Lower lobe of right lung (tissue), 2 donors: ENCODE results near the gene CHP1. TPM values are rescaled to one million over a fixed set of nuclear protein-coding genes. Genes with fewer than 3 reads are reported as not detected.

Experiments used
- ATAC-seq, 2 donors: fragments of 200-7000 bp; cut with Tn5 transposase; one replicate each; pipeline ENCODE4 v1.9.1; 2020 to 2022; ENCODE audit warnings: mild to moderate bottlenecking in 2 of 2, moderate library complexity in 2 of 2
- DNase-seq: peaks from one replicate; pipeline ENCODE4 v3.0.0-alpha.2; 2020
- H3K27ac ChIP-seq: fragments of 200-600 bp; one replicate; pipeline ENCODE4 v1.8.0; 2022
- H3K27me3 ChIP-seq: fragments of 200-600 bp; one replicate; pipeline ENCODE4 v1.8.0; 2022; ENCODE audit warnings: low read depth
- H3K36me3 ChIP-seq: fragments of 200-600 bp; one replicate; pipeline ENCODE4 v1.8.0; 2022; ENCODE audit warnings: mild to moderate bottlenecking
- H3K4me1 ChIP-seq: fragments of 200-600 bp; one replicate; pipeline ENCODE4 v1.8.0; 2022
- H3K4me3 ChIP-seq: fragments of 200-600 bp; one replicate; pipeline ENCODE4 v1.8.0; 2022; ENCODE audit warnings: mild to moderate bottlenecking
- H3K9me3 ChIP-seq: fragments of 200-600 bp; one replicate; pipeline ENCODE4 v1.8.0; 2022
- CTCF ChIP-seq: fragments of 200-600 bp; IDR thresholded peaks from one replicate; pipeline ENCODE4 v1.8.0; 2022; ENCODE audit warnings: antibody characterized with exemption, mild to moderate bottlenecking
- intact Hi-C: fragments of 100-400 bp; cut with DNase I; formaldehyde crosslinking; loops from one replicate; pipeline ENCODE4 v1.11.0; 2022
- total RNA-seq: library from RNA; stranded (reverse); fragmentation: NEBNext Ultra II Directional; extraction: Animal tissue kit (Norgen Biotek cat#: 25700); gene quantifications from one replicate; pipeline ENCODE4 v1.2.1, GENCODE V29; 2021
- donor health status: DM: no; HTN: yes; CAD: no; lungs with severe emphysema.

CHP1 gene
- total RNA-seq, 1 donor from 2014 or later: 159 TPM

DNA sequence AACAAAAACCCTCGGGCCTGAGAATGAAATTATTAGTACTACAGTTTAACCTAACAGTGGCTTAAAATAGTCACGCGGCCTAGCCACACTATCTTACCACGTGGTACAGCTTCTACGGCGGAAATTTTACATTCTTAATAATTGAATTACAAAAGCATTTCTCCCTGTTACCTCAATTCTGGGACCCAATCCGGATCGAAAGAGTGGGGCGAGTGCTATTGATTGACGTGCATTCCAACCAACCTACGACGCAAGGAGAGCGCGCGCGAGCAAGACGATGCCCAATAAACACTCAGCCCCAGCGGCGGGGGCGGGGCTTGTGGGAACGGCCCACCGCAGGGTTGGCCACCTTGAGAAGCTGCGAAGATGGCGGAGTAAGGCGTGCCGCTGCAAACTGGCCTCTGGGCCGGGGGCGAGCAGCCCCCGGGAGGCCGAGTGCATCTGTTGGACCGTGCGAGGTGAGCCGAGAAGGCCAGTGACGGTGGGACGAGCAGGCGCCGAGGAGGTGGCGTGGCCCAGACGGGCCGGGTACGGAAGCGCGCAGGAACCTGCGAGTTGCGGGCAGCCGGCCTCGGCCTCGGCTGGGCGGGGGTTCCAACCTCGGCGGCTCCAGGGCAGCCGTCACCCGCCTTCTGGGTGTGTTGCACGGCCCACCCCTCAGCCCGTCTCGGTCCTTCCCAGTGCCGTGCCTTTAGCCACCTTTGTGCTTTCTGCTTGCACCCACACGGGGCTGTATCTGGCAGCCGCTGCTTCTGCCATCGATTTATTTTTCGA is 52.8 kb downstream of the CHP1 start:
- peak; percentile 99 to 100 for ATAC-seq
- Histone ChIP-seq H3K27me3 (no peaks in the 10 kb centered on the region), H3K4me1 (peaks cover 37% of the 10 kb centered on the region), H3K36me3 (peaks cover 51% of the 10 kb centered on the region), H3K9me3 (no peaks in the 10 kb centered on the region), H3K4me3 (peak overlapping the region; percentile 98), H3K27ac (peak overlapping the region; percentile 94)
- intact Hi-C loops: no loop called here
- peak; percentile 98 for DNase-seq
- TF ChIP-seq CTCF: no peak

- no peak for DNase-seq
These were observed 53.5 kb downstream of the CHP1 start for GRCh38 chr15:41284427-41285177.

DNA sequence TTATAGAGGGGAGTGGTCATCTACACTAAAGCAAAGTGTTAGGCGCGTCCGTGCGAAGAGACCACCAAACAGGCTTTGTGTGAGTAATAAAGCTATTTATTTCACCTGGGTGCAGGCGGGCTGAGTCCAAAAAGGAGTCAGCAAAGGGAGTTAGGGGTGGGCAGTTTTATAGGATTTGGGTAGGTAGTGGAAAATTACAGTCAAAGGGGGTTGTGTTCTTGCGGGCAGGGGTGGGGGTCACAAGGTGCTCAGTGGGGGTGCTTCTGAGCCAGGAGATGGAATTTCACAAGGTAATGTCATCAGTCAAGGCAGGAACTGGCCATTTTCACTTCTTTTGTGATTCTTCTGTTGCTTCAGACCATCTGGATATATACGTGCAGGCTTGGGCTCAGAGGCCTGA is 54.2 kb downstream of the CHP1 start:
- DNase-seq (no peak), ATAC-seq (no peak)
- Histone ChIP-seq H3K9me3 (no peaks in the 10 kb centered on the region), H3K4me1 (peaks cover 37% of the 10 kb centered on the region), H3K27me3 (no peaks in the 10 kb centered on the region), H3K4me3 (peak overlapping the region; percentile 98), H3K36me3 (peaks cover 44% of the 10 kb centered on the region), H3K27ac (peak overlapping the region; percentile 94)
- intact Hi-C loops: no loop called here
- TF ChIP-seq CTCF: no peak

More at GRCh38 chr15:41284427-41285177, 53.5 kb downstream of the CHP1 start:
- no peaks in the 10 kb centered on the region for H3K27me3 ChIP-seq
- intact Hi-C loops: no loop called here
- peaks cover 37% of the 10 kb centered on the region for H3K4me1 ChIP-seq
- ATAC-seq: peak in 1 of 2 donors; percentile 12
- peak overlapping the region; percentile 98 for H3K4me3 ChIP-seq
- H3K36me3 ChIP-seq: peaks cover 51% of the 10 kb centered on the region
- no peak for TF ChIP-seq CTCF
- no peaks in the 10 kb centered on the region for H3K9me3 ChIP-seq
- peak overlapping the region; percentile 94 for H3K27ac ChIP-seq

- peaks cover 37% of the 10 kb centered on the region for H3K4me1 ChIP-seq
- H3K27ac ChIP-seq: no peak overlapping the region
- no peaks in the 10 kb centered on the region for H3K27me3 ChIP-seq
- no peaks in the 10 kb centered on the region for H3K9me3 ChIP-seq
- peaks cover 50% of the 10 kb centered on the region for H3K36me3 ChIP-seq
- no peak for TF ChIP-seq CTCF
- no peak for DNase-seq
- no peak for ATAC-seq
- H3K4me3 ChIP-seq: no peak overlapping the region
- intact Hi-C loops: no loop called here
These were observed 55.7 kb downstream of the CHP1 start for GRCh38 chr15:41286665-41287333.

GRCh38 chr15:41288464-41288863 is 57.4 kb downstream of the CHP1 start:
- no peaks in the 10 kb centered on the region for H3K27me3 ChIP-seq
- H3K9me3 ChIP-seq: no peaks in the 10 kb centered on the region
- intact Hi-C loops: no loop called here
- no peak for TF ChIP-seq CTCF
- no peak overlapping the region for H3K4me3 ChIP-seq
- peaks cover 33% of the 10 kb centered on the region for H3K4me1 ChIP-seq
- H3K36me3 ChIP-seq: peaks cover 56% of the 10 kb centered on the region
- H3K27ac ChIP-seq: no peak overlapping the region
- ATAC-seq: no peak
- no peak for DNase-seq
